LNCaP clone FGC (cell line): ENCODE measurements around the gene TECRL.

Experiments used
- DNase-seq: peaks from one replicate; pipeline ENCODE4 v3.0.0-alpha.2; 2011; ENCODE audit warnings: low read depth
- H3K4me3 ChIP-seq: 2 replicates; pipeline ENCODE4 v1.5.1; 2011; ENCODE audit warnings: mild to moderate bottlenecking, low read depth, low read length, control low read depth
- TF ChIP-seq, protein P1 (sequence below): IDR thresholded peaks from 2 replicates; pipeline ENCODE4 v1.5.1; 2012; ENCODE audit warnings: mild to moderate bottlenecking; ENCODE audit not compliant: control insufficient read depth, insufficient read depth; ENCODE audit errors: extremely low read depth

Gene TECRL

DNA sequence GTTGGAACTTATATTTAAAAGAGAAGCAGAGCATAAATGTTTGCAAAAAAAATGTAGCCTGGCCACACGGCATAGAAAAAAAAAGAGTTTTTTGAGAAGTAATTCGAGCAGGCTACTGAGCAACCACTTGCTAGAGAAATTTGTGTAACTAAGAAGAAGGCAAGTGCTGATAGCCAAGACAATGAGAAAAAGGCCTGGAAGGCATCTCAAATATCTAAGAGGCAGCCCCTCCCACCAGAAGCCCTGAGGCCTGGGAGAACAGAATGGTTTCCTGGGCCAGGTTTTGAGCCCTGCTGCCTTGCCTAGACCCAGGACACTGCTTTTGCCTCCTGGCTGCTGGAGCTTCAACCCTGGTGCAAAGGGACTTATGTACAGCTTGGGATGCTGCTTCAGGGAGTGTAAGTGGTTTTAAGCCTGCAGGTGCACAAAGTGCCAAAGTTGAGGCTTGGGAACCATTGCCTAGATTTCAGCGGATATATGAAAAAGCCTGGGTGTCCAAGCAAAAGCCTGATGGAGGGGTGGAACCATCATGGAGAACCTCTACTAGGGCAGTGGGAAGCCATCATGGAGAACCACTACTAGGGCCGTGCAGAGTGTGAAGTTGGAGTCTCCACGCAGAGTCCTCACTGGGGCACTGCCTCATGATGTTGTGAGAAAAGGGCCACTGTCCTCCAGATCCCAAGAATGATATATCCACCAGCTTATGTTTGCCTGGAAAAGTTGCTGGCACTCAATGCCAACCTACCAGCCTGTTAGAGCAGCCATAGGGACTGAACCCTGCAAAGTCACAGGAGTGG is 9.7 kb downstream of the TECRL start:
- no peak overlapping the region for H3K4me3 ChIP-seq
- DNase-seq: no peak
- TF ChIP-seq, protein P1, sequence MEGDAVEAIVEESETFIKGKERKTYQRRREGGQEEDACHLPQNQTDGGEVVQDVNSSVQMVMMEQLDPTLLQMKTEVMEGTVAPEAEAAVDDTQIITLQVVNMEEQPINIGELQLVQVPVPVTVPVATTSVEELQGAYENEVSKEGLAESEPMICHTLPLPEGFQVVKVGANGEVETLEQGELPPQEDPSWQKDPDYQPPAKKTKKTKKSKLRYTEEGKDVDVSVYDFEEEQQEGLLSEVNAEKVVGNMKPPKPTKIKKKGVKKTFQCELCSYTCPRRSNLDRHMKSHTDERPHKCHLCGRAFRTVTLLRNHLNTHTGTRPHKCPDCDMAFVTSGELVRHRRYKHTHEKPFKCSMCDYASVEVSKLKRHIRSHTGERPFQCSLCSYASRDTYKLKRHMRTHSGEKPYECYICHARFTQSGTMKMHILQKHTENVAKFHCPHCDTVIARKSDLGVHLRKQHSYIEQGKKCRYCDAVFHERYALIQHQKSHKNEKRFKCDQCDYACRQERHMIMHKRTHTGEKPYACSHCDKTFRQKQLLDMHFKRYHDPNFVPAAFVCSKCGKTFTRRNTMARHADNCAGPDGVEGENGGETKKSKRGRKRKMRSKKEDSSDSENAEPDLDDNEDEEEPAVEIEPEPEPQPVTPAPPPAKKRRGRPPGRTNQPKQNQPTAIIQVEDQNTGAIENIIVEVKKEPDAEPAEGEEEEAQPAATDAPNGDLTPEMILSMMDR: no peak

DNA sequence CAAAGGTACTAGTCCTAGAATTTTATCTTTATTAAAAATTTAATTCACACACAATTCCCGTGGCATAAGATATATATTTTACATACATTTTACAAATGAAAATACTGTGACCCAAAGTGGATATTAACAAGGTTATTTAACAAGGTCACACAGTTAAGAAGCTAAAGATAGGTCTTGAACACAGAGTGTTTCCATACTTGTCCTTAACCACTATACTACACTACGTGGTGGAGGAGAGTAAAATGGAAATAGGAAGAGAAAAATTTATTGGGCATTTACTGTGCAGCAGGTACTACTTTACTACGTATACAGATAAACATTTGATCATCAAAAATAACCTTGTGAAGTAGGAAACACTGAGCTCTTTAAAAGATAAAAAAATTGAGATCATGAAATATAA is 14.8 kb downstream of the TECRL start:
- DNase-seq: no peak
- TF ChIP-seq, protein P1: no peak
- H3K4me3 ChIP-seq: no peak overlapping the region

DNA sequence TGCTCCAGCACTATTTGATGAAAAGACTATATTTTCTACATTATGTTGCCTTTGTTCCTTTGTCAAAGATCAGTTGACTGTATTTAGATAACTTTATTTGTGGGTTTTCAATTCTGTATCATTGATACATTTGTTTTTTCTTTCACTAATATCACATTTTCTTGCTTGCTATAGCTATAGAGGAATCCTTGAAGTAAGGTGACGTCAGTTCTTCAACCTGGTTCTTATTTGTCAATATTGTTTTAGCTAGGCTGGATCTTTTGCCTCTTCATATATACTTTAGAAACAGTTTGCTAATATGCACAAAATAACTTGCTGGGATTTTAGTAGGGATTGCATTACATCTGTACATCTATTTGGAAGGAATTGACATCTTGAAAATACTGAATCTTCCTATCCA is 21.0 kb downstream of the TECRL start:
- DNase-seq: no peak
- H3K4me3 ChIP-seq: no peak overlapping the region
- TF ChIP-seq, protein P1: no peak

DNA sequence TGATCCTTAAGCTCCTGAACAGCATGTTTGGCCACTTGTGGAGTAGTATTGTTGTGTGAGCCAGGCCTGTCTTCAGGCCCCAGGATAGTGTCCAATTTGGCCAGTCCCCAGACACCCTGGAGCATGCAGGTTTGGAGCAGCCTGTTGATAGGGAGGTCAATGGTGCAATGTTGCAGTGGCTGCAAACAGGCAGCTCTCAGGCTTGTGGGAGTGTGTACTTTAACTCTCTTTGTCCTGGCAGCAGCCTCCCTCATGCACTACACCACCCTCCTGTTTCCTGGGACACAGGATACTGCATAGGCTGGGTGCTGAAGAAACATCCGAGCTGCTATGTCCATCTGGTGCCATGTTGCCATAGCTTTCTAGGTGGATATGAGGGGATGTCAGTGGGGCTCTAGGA is 24.0 kb downstream of the TECRL start:
- no peak overlapping the region for H3K4me3 ChIP-seq
- TF ChIP-seq, protein P1: no peak
- no peak for DNase-seq

DNA sequence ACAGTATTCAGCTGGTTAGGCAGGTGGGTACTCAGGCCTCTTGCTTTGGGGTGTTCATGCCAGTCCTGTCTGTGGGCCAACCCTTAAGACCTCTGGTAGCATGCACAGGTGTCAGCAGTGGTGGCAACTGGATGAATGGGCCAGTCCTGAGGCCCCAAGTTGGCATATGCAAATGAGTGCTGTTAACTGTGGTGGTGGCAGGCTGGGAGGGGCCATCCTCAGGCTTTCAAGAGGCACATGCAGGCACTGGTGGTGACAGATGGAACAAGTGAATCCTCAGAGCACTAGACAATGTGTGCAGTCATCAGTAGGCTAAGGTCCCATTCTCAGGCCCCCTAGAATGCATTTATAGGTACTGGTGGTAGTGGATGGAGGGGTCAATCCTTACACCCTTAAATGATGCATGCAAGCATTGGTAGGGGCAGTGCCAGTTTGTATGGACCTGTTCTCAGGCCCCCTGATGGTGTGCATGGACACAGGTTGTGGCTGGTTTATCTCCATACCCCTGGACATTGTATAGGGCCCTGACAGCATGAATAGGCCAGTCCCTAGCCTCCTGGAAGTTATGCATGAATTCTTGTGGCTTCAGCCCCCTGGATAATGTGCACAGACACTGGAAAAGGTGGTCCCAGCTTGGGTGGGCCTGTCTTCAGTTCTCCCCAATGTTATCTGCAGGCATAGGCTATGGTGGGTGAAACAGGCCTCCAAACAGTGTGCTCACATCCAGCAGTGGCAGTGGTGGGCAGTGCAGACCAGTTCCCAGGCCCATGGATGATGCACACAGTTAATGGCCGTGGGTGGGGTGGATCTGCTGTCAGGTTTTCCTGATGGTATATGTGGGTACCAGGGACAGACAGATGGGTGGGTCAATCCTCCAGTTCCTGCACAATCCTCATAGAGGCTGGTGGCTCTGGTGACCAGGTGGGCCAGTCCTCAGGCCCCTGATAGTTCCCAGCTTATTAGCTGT is 24.7 kb downstream of the TECRL start:
- no peak overlapping the region for H3K4me3 ChIP-seq
- no peak for DNase-seq
- TF ChIP-seq, protein P1: no peak

DNA sequence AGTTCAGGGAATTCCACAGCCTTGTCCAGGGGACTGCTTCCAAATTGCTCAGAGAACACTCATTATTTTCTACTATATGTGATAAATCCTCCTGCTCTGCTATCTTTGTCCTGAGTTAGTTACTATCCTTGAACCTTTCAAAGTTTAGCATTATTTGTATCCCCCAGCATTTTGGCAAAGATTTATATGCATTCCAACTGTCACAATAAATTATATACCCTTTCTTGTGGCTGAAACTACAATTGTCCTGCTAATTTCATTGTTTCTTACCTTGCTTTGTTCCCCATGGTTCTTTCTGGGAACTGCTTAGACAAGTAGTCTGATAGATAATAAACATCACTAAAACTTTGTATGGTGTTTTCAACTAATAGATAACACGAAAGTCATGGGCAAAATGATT is 40.5 kb downstream of the TECRL start:
- DNase-seq: no peak
- TF ChIP-seq, protein P1: no peak
- no peak overlapping the region for H3K4me3 ChIP-seq
